ENCODE data around the gene SYT5.

SYT5 gene

DNA sequence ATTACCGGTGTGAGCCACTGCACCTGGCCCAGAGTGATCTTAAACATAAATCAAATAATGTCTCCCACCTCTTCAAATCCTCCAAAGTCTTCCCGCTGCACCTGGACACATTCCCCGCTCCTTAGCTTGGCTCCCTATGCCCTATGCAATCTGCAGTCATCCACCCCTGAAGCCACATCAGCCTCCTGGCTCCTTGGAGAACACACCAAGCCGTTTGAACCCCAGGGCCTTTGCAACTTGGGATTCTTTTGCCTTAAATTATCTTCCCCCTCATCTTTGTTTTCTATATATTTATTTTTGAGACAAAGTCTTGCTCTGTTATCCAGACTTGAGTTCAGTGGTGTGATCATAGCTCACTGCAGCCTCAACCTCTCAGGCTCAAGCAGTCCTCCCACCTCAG is 11.0 kb downstream of the SYT5 start:
- Histone ChIP-seq H3K36me3 (no peaks in the 10 kb centered on the region), H3K27me3 (ENCODE audit: insufficient read depth, low read depth, severe bottlenecking) (no peaks in the 10 kb centered on the region), H3K4me3 (ENCODE audit: low read depth, low read length) (no peak overlapping the region), H3K27ac (no peak overlapping the region), H3K9me3 (ENCODE audit: severe bottlenecking) (no peaks in the 10 kb centered on the region)
- DNase-seq = no peak
- TF ChIP-seq, protein P1, sequence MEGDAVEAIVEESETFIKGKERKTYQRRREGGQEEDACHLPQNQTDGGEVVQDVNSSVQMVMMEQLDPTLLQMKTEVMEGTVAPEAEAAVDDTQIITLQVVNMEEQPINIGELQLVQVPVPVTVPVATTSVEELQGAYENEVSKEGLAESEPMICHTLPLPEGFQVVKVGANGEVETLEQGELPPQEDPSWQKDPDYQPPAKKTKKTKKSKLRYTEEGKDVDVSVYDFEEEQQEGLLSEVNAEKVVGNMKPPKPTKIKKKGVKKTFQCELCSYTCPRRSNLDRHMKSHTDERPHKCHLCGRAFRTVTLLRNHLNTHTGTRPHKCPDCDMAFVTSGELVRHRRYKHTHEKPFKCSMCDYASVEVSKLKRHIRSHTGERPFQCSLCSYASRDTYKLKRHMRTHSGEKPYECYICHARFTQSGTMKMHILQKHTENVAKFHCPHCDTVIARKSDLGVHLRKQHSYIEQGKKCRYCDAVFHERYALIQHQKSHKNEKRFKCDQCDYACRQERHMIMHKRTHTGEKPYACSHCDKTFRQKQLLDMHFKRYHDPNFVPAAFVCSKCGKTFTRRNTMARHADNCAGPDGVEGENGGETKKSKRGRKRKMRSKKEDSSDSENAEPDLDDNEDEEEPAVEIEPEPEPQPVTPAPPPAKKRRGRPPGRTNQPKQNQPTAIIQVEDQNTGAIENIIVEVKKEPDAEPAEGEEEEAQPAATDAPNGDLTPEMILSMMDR (IDR thresholded peaks at IDR 0.05; ENCODE audit: low read depth, low read length) = no peak

DNA sequence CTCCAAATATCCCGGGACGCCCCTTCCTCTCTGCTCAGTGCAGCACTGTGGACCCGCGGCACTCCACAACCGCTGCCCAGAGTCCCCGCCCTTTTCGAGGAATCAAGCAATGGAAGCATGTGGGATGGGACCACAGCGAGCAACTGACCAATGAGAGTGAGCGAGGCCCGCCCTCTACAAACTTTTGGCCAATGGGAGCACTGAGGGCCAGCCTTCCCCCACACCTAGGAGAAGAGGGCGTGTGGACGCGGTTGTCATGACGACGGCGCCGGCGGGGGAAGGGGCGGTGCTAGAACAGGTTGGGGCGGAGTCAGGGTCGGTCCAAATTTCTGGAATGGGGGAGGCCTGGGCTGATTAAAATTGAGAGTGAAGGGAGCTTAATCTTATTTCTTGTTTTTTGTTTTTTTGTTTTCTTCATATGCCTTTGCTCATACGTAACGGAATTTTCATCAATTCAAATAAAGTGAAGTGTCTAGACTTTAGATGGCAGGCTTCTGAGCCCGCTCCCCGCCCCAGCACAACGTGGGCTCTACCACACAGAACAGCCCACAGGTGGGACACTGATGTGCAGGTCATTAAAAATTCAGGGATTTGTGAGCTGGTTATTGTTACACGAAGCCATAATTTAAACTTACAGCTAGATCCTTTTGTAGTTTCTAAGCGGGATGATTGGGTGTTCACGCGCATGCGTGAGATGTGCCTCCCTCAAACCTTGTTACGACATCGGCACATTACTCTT is 13.4 kb downstream of the SYT5 start, which contains the start of gene DNAAF3:
DNAAF3 (minus strand) TSS at position 84 of the 739 bp plus-strand sequence. CDS start 200 bp downstream, outside the sequence.
- TF ChIP-seq, protein P1 (IDR thresholded peaks at IDR 0.05; ENCODE audit: low read depth, low read length) = no peak

DNA sequence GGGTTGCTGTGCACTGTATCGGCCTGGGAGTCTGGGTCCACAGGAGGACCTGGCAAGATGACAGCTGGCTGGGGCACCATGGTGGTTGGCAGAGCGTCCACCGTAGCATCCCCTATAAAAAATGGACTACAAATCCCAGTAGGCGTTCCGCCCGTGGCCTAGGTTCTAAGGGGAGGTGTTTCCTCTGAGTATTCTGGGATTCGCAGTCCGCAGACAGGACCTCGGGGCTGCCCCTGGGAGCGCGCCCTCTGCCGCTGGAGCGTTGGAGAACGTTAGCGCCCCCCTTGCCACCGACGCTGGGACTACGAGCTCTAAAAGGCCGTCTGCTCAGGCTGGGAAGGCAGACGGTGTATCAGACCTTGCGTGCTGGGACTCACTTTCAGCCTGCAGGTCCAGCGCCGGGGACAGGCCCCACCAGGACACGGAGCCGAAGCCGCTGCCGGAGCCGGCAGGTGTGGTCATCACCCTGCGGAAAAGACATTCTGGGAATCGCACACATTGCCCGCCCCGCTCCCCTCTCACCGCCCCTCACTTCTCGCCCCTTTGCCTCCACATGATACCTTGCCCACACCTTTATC is 14.0 kb downstream of the SYT5 start:
- H3K27ac ChIP-seq = no peak overlapping the region
- peaks cover 5% of the 10 kb centered on the region for H3K27me3 ChIP-seq (ENCODE audit: insufficient read depth, low read depth, severe bottlenecking)
- TF ChIP-seq, protein P1 (IDR thresholded peaks at IDR 0.05; ENCODE audit: low read depth, low read length) = peak; percentile 75

More for the DNA sequence above, 13.4 kb downstream of the SYT5 start, which contains the start of gene DNAAF3:
- peak; percentile 98 for DNase-seq
- H3K27me3 ChIP-seq (ENCODE audit: insufficient read depth, low read depth, severe bottlenecking) = peaks cover under 1% of the 10 kb centered on the region
- H3K4me3 ChIP-seq (ENCODE audit: low read depth, low read length) = peak within 1 kb of the TSS; percentile 52
- H3K9me3 ChIP-seq (ENCODE audit: severe bottlenecking) = no peaks in the 10 kb centered on the region
- no peaks in the 10 kb centered on the region for H3K36me3 ChIP-seq
- peak within 1 kb of the TSS; percentile 90 for H3K27ac ChIP-seq

DNA sequence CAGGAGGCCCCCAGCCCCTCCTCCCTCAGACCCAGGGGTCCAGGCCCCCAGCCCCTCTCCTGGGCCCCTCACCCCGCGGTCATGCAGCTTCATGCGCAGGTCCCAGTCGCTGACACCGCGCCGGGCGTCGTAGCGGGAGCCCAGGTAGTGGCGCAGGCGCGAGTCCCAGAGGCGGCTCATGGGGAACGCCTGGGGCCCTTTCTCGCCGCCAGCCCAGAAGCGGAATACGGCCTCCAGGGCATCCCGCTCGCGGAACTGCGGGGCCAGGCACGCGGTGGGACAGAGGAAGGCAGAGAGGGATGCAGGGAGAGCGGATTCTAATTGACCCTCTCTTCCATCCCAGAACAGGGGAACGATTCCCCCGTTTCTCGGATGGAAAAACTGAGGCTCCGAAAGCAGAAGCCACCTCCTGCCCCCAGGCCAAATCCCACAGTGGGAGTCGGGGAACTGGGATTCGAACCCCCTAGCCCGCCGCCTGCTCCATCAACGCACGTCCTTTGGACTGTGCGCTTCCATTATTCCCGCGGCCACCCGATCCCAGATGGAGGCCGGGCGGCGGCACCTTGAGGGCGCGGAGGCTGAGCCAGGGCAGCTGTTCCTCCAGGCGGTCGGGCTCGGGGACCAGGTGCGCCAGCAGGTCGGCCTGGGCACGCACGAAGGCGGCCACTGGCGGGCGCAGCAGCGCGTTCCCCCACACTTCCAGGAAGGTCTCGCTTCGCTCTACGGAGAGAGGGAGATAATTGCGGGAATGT is 18.3 kb downstream of the SYT5 start:
- no peak overlapping the region for H3K27ac ChIP-seq
- H3K4me3 ChIP-seq (ENCODE audit: low read depth, low read length) = no peak overlapping the region
- no peaks in the 10 kb centered on the region for H3K9me3 ChIP-seq (ENCODE audit: severe bottlenecking)
- no peak for DNase-seq
- H3K36me3 ChIP-seq = no peaks in the 10 kb centered on the region
- TF ChIP-seq, protein P1 (IDR thresholded peaks at IDR 0.05; ENCODE audit: low read depth, low read length) = no peak
- H3K27me3 ChIP-seq (ENCODE audit: insufficient read depth, low read depth, severe bottlenecking) = peaks cover 6% of the 10 kb centered on the region

More for the DNA sequence above, 14.0 kb downstream of the SYT5 start:
- H3K36me3 ChIP-seq = no peaks in the 10 kb centered on the region
- DNase-seq = peak; percentile 90
- H3K9me3 ChIP-seq (ENCODE audit: severe bottlenecking) = no peaks in the 10 kb centered on the region
- H3K4me3 ChIP-seq (ENCODE audit: low read depth, low read length) = peak overlapping the region; percentile 52

DNA sequence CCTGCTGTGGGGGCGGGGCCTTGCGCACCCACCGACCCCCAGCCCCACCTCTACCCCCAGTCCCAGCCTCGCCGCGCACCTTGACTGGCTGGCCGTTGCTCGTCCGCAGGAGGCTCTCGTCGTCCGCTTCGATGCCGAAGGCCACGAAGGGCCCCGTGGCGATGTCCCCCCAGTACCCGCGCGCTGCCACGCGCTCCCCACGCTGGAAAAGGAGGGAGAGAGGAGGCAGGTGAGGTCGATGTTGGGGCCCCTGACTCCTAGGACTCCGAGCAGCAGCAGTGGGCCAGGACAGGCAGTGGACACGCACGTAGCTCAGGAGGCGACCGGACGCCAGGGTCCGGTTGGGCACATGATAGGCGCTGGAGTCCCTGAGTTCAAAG is 19.1 kb downstream of the SYT5 start:
- Histone ChIP-seq H3K4me3 (ENCODE audit: low read depth, low read length) (peak overlapping the region; percentile 41), H3K27ac (no peak overlapping the region), H3K36me3 (no peaks in the 10 kb centered on the region), H3K9me3 (ENCODE audit: severe bottlenecking) (no peaks in the 10 kb centered on the region), H3K27me3 (ENCODE audit: insufficient read depth, low read depth, severe bottlenecking) (peaks cover 6% of the 10 kb centered on the region)
- TF ChIP-seq, protein P1 (IDR thresholded peaks at IDR 0.05; ENCODE audit: low read depth, low read length) = no peak
- DNase-seq = no peak
